ENCODE results near the gene PIP4K2A.

GRCh38 chr10:22618078-22618785 is 96.1 kb downstream of the PIP4K2A start:
- TF ChIP-seq CTCF (IDR thresholded peaks at IDR 0.05), result no peak
- TF ChIP-seq POLR2A (IDR thresholded peaks at IDR 0.05), result no peak
- no peak for TF ChIP-seq POLR2AphosphoS5 (IDR thresholded peaks at IDR 0.05)

Data from prostate gland (tissue), 2 donors.